Endothelial cell of hepatic sinusoid (primary cell): Measurements from ENCODE around the gene DEFB131A.
"Not testable (repeated sequence)": the region's sequence is repeated elsewhere in the genome, so short reads cannot be mapped to it uniquely, and the experiment has no call there.

Experiments
- in situ Hi-C: cut with HindIII; loops from 2 replicates; pipeline ENCODE4 v1.10.0; 2017; ENCODE audit warnings: low sequenced_read_pairs

Gene DEFB131A

DNA sequence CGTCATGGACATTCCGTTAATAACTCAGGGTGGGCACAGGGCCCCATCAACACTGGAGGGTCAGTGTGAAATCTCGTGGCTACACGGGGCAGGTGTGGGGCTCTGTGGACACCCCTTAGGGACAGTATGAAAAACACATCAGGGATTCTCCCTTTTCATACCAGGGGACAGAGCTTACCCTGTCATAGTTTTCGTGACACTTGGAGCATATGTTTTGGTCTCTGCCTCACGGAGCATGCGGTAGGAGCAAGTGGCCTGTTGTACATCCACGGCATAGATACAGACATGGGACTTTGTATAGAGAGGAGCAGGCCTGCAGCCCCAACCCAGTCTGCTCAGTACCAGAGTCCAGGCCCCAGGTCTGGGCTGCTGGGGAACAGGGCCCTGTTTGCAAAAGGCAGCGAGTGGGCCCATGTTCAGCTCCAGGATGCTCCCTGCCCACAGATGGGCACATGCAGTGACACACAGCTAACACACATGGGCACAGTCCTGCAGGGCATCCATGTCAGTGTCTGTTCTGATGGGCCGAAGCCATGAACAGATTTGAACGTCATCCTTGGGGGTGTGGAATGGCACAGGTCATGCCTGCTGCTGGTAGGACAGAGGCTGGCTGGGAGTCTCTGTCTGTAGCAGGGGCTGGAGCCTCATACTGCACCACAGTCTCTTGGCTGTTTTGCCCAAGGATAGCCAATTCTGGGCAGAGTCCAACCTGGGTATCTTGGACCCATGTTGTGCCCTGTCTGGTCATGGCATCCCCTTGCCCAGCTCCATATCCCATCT lies 50.2 kb downstream of the DEFB131A start:
- in situ Hi-C loops = not testable (repeated sequence)

DNA sequence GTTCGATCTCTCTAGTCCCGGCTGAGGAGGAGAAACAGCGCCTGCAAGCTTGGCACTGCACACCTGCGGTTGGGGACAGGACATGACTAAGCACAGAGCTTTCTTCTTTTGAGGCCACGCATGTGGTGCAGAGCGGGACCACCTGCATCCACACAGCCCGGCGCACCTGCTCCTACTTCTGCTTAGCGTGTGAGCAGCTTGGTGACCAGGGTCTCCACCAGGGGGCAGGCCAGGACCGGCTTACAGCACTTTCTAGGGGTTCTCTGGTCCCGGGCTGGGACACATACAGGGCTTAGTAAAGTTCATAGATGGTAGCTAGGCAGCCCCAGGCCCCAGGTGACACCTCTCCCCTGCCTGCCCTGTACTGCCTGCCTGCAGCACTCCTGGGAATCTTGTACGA lies 51.2 kb downstream of the DEFB131A start:
- in situ Hi-C loops = not testable (repeated sequence)

DNA sequence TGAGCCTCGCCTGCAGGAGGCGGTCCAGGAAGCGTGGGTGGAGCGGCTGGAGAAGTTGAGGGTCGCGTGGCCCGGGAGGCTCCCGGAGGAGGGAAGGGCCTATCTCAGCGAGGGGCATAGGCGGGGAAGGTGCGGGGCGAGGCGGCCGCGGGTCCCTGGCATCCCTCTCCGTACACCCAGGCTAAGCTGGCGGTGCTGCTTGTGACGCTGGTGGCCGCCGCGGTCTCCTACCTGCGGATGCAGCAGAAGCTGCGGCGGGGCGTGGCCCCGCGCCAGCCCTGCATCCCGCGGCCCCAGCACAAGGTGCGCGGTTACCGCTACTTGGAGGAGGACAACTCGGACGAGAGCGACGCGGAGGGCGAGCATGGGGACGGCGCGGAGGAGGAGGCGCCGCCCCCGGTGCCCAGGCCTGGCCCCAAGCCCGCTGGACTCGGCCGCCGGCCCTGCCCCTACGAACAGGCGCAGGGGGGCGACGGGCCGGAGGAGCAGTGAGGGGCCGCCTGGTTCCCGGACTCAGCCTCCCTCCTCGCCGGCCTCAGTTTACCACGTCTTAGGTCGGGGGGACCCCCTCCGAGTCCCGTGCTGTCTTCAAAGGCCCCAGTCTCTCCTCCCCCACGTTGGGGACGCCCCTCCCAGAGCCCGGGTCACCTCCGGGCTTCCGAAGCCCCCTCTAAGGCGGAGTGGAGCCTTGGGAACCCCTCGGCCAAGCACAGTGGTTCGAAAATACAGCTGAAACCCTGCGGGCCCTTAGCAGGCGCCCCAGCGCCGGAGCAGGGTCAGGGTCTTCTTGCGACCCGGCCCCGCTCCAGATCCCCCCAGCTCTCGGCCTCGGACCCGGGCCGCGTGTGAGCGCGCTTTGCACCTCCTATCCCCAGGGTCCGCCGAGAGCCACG lies 53.6 kb downstream of the DEFB131A start:
- in situ Hi-C loops = not testable (repeated sequence)

DNA sequence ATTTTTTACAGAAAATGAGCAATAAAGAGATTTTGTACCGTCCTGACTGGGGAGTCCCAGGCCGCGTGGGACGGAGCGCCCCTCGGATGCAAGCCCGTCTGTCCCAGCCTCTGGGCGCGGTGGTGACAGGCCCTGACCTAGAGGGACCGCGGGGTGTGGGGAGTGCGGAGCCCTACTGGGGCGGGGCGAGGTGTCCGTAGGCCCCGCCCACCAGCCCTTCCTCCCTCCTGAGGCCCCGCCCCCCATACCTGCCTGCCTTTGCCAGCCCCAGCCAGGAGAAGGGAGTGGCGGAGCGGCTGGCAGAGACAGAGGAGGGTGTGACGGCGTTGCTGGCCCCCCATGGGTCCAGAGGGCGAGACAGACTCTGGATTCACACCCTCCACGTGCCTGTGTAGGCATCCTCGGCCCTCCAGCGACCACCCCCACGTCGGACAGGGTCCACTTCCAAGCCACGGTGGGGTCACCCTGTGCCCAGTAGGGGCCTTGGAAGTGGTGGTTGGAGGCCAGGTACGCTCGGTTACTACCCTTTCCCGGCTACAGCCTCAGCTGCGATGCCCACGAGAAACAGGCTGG lies 54.3 kb downstream of the DEFB131A start:
- in situ Hi-C loops = not testable (repeated sequence)

DNA sequence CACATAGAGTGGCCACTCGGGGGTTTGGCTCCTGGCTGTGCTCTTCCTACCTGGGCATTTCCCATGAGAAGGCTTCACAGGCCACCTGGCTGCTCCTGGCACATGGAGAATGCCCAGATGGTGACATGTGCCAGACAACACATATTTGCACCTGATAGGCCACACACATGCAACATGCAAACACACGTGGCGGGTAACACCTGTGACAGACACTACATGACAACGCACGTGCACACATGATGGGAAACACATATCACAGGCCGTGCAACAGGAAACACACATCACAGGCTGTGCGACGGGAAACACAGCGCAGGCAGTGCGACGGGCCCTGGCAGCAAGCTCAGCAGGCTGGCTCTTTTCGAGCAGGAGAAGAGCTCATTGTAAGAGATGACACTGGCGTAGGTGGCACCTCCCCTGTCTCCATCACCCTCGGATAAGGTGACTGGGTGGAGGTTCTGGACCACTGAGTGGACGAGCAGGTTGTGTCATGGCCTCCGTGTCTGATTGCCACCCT lies 55.8 kb downstream of the DEFB131A start:
- in situ Hi-C loops = not testable (repeated sequence)
